Stimulated activated CD8-positive, alpha-beta memory T cell treated with anti-CD3 and anti-CD28 coated beads, Interleukin-7, amount 100 ng/mL, for 1 hour (primary cell): ENCODE data around the gene ENTPD1.
"Not testable (repeated sequence)": the region's sequence is repeated elsewhere in the genome, so short reads cannot be mapped to it uniquely, and the experiment has no call there.

Source experiments
- DNase-seq, 2 donors: peaks; one replicate each; pipeline ENCODE4 v3.0.0-alpha.2; 2020; ENCODE audit warnings: low read depth in 2 of 2

Gene ENTPD1

DNA sequence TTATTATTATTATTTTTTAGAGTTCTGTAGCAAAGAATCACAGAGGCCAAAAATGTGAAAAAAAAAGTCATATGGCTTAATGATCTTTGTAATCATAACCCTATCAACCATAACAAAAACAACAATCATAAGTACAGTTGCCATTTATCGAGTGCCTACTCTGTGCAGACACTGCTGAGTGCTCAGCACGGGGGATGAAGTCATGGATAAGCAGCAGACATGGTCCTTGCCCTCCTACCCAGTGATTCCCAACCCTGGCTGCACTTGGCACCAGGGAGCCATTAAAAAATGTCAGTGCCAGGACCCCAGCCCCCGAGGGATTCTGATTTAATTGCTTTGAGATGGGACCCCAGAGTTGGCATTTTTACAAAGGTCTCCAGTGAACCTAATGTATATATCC, 38.2 kb downstream of the ENTPD1 start:
- DNase-seq = no peak

DNA sequence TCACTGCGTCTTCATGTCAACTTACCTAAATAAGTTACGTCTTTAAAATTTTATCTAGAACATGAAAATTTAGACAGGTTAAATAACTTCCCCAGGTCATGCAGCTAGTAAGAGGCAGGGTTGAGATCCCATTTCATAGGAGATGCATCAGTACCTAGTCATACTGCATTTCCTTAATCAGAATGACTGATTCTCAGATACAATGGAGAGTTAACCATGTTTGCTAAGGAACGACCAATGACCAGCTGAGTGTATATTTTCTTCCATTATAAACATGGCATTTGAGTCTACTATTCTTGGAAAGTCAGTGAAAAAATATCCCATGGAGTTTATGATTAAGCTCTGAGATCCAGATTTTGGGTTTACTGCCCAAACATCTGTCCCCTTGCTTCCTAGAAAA, 39.6 kb downstream of the ENTPD1 start:
- DNase-seq = no peak

DNA sequence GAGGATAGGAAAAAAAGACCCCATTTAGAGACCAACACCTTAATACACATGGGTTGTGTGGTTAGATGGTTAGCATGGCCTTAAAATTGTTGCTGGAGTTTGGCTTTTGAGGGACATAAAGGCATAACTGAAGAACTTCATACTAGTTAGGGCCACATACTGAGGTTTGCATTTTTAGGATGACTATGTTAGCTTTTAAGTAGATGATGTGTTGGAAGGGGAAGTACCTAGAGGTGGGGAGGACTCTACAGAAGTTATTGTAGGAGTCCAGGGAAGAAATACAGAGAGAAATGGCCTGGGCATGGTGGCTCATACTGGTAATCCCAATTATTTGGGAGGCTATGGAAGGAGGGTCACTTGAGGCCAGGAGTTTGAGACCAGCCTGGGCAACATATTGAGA, 40.5 kb downstream of the ENTPD1 start:
- DNase-seq = no peak

DNA sequence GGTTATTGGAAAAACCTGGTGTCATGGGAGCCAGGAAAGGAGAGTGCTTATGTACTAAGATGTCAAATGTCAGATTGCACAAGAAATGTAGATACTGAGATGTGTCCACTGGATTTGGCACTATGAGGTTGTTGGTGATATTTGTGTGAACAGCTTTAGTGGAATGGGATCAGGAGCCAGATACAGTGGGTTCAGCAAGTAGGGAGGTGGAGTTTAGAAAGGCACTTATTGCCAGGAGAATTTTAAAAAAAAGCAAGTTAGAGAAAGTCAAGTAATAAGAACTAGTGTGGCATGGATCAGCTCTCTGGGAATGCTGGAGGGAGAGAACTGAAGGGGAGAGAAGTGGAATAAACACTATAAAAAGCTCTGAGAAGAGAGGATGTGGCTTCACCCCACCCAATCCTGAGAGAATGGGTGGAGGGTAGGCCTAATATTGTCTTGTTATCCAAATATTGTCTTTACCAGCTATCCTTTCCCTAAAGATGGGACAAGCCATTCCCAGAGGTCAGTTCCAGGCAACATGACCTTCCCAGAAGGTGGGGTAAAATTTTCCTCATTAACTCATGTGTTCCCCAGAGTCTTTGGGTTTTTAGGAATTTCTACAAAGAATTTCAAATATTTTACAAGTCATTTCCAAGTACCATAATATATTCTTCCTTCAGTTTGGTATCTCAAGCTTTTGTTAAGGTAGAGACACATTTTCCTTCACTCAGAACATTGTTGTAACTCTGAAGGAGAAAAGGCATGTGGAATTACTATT, 42.3 kb downstream of the ENTPD1 start:
- no peak for DNase-seq

DNA sequence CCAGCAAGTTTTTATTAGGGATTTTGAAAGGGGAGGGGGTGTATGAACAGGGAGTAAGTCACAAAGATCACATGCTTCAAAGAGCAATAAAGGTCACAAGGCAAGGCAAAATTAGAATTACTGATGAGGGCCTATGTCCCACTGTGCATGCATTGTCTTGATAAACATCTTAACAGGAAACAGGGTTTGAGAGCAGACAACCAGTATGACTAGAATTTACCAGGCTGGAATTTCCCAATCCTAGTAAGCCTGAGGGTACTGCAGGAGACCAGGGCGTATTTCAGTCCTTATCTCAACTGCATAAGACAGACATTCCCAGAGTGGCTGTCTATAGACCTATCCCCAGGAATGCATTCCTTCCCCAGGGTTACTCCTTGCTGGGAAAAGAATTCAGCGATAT, 44.3 kb downstream of the ENTPD1 start:
- not testable (repeated sequence) for DNase-seq

DNA sequence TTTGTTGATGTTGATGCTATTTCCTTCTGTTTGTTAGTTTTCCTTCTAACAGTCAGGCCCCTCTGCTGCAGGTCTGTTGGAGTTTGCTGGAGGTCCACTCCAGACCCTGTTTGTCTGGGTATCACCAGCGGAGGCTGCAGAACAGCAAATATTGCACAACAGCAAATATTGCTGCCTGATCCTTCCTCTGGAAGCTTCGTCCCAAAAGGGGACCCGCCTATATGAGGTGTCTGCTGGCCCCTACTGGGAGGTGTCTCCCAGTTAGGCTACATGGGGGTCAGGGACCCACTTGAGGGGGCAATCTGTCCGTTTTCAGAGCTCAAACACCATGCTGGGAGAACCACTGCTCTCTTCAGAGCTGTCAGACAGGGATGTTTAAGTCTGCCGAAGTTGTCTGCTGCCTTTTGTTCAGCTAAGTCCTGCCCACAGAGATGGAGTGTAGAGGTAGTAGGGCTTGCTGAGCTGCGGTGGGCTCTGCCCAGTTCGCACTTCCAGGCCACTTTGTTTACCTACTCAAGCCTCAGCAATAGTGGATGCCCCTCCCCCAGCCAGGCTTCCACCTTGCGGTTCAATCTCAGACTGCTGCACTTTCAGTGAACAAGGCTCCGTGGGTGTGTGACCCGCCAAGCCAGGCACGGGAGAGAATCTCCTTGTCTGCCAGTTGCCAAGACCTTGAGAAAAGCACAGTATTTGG, 50.9 kb downstream of the ENTPD1 start:
- not testable (repeated sequence) for DNase-seq

DNA sequence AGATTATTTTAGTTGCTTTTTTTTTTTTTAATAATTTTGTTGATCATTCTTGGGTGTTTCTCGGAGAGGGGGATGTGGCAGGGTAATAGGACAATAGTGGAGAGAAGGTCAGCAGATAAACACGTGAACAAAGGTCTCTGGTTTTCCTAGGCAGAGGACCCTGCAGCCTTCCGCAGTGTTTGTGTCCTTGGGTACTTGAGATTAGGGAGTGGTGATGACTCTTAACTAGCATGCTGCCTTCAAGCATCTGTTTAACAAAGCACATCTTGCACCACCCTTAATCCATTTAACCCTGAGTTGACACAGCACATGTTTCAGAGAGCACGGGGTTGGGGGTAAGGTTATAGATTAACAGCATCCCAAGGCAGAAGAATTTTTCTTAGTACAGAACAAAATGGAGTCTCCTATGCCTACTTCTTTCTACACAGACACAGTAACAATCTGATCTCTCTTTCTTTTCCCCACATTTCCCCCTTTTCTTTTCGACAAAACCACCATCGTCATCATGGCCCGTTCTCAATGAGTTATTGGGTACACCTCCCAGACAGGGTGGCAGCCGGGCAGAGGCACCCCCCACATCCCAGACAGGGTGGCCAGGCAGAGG, 52.8 kb downstream of the ENTPD1 start:
- DNase-seq = not testable (repeated sequence)

DNA sequence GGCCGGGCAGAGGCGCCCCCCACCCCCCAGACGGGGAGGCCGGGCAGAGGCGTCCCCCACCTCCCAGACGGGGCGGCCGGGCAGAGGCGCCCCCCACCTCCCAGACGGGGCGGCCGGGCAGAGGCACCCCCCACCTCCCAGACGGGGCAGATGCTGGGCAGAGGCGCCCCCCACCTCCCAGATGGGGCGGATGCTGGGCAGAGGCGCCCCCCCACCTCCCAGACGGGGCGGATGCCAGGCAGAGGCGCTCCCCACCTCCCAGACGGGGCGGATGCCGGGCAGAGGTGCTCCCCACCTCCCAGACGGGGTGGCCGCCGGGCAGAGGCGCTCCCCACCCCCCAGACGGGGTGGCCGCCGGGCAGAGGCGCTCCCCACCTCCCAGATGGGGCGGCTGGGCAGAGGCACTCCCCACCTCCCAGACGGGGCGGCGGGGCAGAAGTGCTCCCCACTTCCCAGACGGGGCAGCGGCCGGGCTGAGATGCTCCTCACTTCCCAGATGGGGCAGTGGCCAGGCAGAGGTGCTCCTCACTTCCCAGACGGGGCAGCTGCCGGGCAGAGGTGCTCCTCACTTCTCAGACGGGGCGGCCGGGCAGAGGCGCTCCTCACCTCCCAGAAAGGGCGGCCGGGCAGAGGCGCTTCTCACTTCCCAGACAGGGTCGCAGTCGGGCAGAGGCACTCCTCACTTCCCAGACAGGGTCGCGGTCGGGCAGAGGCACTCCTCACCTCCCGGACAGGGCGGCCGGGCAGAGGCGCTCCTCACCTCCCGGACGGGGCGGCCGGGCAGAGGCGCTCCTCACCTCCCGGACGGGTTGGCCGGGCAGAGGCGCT, 53.6 kb downstream of the ENTPD1 start:
- no peak for DNase-seq

DNA sequence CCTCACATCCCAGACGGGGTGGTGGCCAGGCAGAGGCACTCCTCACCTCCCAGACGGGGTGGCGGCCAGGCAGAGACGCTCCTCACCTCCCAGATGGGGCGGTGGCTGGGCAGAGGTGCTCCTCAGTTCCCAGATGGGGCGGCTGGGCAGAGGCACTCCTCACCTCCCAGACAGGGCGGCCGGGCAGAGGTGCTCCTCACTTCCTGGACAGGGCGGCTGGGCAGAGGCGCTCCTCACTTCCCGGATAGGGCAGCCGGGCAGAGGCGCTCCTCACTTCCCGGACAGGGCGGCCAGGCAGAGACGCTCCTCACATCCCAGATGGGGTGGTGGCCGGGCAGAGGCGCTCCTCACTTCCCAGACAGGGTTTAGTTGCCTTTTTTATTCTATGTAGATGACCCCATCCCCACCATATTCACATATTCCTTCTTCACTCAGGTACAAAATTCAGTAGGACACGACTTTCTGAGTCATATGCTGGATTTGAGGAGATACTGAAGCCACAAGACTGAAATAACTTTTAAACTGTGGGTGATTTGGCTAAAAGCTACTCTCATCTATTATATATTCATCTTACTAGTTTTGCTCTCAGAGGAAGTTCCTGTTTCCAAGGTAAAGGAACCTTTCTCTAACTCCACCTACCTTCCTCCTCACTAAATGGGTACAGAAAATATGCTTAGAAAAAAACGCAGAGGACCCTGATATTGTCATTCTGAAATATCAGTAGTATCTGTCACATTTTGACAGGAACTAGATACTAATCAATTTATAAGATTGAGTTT, 54.4 kb downstream of the ENTPD1 start:
- no peak for DNase-seq

DNA sequence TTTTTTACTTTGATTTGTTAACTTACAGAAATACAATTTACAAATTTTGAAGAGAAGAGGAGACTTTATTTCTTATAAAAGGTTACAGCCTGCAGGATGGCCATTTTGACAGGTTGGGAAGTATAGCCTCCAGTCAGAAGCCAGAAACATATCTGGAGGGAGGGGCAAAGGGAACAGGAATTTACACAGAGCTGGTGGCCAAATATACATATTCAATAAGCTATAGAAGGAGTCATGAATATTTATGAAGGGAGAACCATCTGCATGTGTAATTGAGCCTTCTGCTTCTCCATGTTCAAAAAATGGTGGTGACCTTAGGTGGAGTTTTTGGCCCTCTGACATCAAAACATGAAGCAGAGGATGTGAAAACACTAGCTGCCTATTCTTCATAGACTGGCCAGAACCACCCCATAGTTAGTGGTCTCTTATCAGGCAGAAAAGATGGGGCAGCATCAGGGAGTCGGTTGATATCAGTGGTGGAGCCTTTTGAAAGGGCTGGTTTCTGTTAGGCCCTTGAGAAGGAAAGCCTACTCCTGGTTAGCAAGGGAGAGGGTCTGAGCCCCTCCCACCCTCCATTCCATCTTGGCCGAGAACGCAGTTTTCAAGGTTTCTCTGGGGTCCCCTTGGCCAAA, 57.2 kb downstream of the ENTPD1 start:
- no peak for DNase-seq

DNA sequence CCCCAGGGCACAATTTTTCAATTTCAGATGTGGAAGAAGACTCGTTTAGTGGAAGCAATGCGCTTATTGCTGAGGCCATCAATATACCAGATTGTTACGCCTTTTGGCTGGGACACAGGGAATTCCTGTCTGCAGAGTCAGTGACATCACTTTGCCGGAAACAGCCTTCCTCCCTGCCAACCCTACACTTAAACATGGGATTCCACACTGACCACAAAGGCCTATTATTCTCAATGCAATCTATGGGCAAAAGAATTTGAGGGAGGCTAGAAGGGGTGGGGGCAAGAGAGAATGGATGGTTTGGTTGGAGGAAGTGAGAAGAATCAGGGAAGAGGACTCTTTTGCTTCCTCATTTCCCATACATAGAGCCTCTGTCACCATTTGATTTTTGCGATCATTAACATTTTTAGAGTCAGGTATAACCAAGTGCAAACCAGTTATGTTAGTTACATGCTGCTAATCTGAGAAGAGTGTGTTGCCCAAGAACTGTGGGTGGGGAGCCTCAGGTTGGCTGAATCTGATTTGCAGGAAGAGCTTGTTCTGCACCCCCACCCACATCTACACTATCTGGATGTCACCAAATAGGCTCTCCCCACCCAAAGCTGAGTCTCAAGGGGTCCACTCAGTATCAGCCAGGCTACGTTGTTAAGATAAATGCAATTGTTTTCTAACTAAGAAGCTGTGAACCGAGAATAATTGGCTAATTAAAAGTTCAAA, 58.2 kb downstream of the ENTPD1 start:
- no peak for DNase-seq

DNA sequence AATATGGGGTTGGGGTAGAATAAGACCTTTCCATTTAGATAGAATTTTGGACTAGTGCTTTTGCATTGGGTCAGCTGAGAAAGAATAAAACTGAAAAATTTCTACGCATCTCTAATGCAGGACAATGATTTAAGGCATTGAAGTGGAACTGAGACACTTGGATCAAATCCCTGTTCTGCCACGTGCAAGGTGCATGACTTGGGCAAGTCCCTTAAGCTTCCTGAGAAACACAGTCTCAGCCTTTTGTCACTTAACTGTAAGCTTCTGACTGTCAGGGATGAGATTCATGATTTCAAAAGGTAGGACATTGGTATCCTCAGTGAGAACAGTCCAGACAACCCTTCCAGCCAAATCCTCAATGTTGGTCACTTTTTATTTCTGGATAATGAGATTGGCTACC, 59.2 kb downstream of the ENTPD1 start:
- DNase-seq = no peak

DNA sequence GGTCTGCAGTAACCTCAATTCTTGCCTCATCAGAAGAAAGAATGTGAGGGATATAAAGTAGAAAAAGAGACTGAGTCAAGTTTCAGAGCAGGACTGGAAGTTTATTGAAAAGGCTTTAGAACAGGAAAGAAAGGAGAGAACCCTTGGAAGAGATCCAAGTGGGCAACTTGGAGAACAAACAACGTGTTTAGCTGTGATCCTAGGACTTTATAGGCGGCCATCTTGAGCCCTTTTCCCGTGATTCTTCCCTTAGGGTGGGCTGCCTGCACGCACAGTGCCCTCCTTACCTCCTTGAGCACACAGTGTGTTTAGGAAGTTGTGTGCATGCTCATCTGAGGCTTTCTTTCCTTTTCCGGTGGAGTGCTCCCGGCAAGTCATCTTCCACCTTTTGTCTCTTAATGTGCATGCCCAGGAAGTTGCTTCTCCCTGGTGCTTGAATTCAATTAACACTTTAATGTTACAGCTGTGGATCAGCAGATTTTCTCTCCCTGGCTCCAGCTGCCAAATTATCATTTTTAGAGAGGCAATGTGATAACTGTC, 59.8 kb downstream of the ENTPD1 start:
- no peak for DNase-seq

DNA sequence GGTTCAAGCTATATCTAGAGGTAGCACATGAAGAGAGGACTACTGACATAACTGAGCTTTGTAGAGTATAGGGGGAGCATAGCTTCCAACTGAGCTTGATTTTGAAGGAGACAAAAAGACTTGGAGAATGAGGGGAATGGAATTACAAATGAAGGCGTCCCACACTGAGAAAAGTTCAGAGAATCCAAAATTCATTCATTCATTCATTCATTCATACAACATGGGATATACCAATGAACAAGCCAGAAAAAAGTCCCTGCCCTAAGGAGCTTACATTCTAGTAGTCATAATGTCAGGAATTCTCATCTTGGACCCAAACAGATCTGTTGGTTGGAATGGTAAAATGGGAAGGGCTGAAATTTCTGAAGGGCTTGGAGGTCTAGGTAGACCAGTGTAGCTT, 62.0 kb downstream of the ENTPD1 start:
- DNase-seq = no peak

DNA sequence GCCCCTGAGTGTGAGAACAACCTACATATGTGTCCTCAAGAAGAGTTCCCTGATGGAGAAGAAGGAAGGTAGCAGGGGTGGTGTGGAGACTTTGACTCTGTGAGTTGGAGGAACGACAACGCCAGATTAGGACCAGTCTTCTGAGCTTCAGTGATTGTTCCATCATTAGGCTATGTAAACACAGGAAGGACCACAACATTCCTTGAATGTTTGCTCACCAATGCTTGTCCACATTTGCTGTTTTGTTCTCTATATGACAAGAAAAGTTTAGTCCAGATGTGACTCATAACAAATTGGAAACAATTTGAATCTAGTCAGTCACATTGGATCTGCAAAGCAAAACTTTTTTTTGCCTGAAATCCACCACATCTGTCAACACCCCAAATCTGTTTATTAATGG, 62.7 kb downstream of the ENTPD1 start:
- DNase-seq = no peak

DNA sequence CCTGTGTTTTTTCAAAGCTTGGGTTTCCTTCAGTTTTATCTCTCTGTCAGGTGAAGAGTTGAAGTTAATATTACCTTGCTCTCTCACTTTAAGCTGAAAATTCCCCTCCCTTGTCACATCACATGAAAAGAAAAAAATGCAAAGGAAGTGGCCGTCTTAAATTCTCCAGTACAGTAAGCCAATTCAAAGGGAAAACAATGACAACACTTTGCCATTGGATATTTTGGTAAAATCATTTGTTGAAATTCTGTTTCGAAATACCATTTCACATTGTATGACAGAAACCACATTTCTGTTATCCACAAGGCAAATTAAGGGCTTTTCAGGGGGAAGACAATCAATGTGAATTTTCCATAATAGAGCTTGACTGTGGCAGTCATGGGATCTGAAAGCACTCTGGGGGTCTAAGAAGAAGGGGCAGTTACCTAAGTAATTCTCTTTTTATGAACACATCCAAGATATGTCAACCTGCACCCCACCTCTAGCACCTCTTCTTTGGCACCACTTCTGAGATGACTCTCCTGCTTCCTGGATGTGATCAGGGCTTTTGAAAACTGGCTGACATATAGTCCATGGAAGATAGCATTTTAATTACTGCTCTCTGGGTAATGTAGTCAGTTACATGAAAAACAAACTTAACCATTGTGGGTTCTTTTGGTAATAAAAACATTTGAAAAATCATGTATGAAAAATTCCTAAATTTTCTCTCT, 63.8 kb downstream of the ENTPD1 start:
- no peak for DNase-seq

DNA sequence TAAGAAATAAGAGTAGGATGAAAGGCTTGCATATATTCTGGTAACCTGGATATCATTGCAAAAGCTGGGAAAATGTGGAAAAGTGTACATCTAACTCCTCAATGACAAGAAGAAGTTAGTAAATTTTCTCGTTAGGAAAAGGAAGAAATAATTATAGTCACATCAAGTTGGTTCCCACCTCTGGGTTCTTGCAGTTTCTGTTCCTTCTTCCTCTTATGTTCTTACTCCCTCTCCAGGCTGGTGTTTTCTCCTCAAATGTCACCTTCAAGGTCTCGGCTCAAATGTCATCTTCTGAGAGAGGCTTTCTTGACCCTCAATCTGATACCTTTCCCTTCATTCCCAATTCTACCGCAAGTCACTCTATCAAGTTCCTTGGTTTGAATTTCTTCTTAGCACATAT, 64.4 kb downstream of the ENTPD1 start:
- DNase-seq = no peak

DNA sequence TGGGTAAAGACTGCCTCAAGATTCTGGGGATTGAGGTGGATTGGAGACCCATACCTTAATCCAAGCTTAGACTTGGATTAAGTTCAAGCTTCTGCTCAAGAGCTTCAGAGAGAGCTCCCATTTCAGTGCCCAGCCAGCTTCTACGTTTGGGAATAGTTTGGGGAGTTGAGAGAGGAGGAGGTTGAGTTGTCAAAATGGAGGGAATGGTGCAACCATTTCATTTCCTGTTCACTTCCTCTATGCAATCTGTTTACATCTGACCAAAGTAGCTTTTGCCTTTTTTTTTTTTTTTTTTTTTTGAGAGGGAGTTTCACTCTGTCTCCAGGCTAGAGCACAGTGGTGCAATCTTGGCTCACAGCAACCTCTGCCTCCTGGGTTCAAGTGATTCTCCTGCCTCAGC, 65.8 kb downstream of the ENTPD1 start:
- no peak for DNase-seq

DNA sequence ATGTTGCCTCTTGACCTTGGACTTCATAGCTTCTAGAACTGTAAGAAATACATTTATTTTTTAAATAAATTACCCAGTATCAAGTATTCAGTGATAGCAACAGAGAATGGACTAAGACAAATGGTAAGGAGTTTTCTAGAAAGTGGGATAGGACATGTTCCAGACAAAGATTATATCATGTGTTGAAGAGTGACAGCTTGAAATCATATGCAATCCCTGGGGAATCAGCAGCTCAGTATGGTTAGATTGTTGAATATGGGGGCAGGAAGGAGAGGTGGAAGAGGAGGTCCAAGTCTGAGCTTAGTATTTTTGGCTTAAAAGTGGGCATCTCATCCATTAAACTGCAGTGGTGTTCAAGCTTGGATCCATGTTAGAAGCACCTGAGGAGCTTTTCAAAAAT, 74.1 kb downstream of the ENTPD1 start:
- DNase-seq = no peak
